Sigmoid colon (tissue), 7 donors: Measurements from ENCODE around the gene EYA3. TPM values are rescaled to one million over a fixed set of nuclear protein-coding genes. Genes with fewer than 3 reads are reported as not detected.
A peak's percentile ranks its signal among the peaks of the same experiment; 100 is the strongest.

Source experiments
- DNase-seq: peaks from one replicate; pipeline ENCODE4 v3.0.0-alpha.2; 2019
- H3K27ac ChIP-seq, 4 donors: fragments of 200-600 bp; sonication (generic); one replicate each; pipeline ENCODE4 v1.5.1; 2016 to 2019; ENCODE audit warnings: mild to moderate bottlenecking in 1 of 4
- H3K27me3 ChIP-seq, 3 donors: fragments of 200-600 bp; sonication (generic); one replicate each; pipeline ENCODE4 v1.5.1; 2019; ENCODE audit warnings: mild to moderate bottlenecking in 1 of 3
- H3K36me3 ChIP-seq, 4 donors: fragments of 200-600 bp; sonication (generic); one replicate each; pipeline ENCODE4 v1.5.1; 2016 to 2019
- H3K4me1 ChIP-seq, 4 donors: fragments of 200-600 bp; sonication (generic); one replicate each; pipeline ENCODE4 v1.5.1; 2017 to 2019
- H3K4me3 ChIP-seq, 4 donors: fragments of 200-600 bp; sonication (generic); one replicate each; pipeline ENCODE4 v1.5.1; 2017 to 2019; ENCODE audit warnings: mild to moderate bottlenecking in 2 of 4, moderate library complexity in 1 of 4
- H3K9me3 ChIP-seq, 4 donors: fragments of 200-600 bp in 3 of 4; sonication (generic) in 3 of 4; one replicate each; pipeline versions ENCODE4 v1.5.1 to v1.6.1; 2013 to 2019
- EP300 ChIP-seq, 4 donors: sonication (generic); formaldehyde crosslinking; IDR thresholded peaks; one replicate each; pipeline ENCODE4 v1.6.1; 2017; ENCODE audit warnings: antibody characterized with exemption in 4 of 4
- POLR2A ChIP-seq, 2 donors: fragments of 450-650 bp; IDR thresholded peaks; one replicate each; pipeline ENCODE4 v1.6.1; 2016; ENCODE audit warnings: antibody characterized with exemption in 2 of 2, mild to moderate bottlenecking in 2 of 2, moderate library complexity in 2 of 2
- POLR2AphosphoS5 ChIP-seq, 4 donors: sonication (generic); formaldehyde crosslinking; IDR thresholded peaks; one replicate each; pipeline ENCODE4 v1.6.1; 2017; ENCODE audit warnings: antibody characterized with exemption in 4 of 4
- WGBS, 2 donors: extraction: QIAGEN DNeasy Blood & Tissue Kit; methylation state at CpG; one replicate each; pipeline ENCODE4 v1.1.7; 2013; 5-methylcytosine and 5-hydroxymethylcytosine counted together
- intact Hi-C: fragments of 100-400 bp; cut with DNase I; formaldehyde crosslinking; loops from one replicate; pipeline ENCODE4 v1.15.1; 2023
- polyA plus RNA-seq, 3 donors: library from polyadenylated mRNA; stranded (reverse); fragments of 200-250 nt; gene quantifications; one replicate each; pipeline ENCODE4 v1.2.3, GENCODE V29; 2013
- total RNA-seq, 4 donors: library from RNA; depleted of rRNA; stranded (reverse); fragments of >200 nt; gene quantifications; one replicate each; pipeline ENCODE4 v1.1.0, GENCODE V29; 2016
- TF ChIP-seq, protein P1 (sequence below), 4 experiments: fragments of 450-650 bp in 3 of 4; fragments of 200-600 bp in 1 of 4; IDR thresholded peaks; one replicate each; pipeline ENCODE4 v1.5.1; 2016 to 2019; ENCODE audit warnings: antibody characterized with exemption in 4 of 4, mild to moderate bottlenecking in 3 of 4, moderate library complexity in 2 of 4
- donor health status: healthy with polysubstance abuse.
- donor health status: Bipolar disorder and iron deficiency.
- donor health status: healthy.

The EYA3 gene
- total and polyA plus RNA-seq, 7 donors = 2.4 to 10.0 (median 7.9) TPM

DNA sequence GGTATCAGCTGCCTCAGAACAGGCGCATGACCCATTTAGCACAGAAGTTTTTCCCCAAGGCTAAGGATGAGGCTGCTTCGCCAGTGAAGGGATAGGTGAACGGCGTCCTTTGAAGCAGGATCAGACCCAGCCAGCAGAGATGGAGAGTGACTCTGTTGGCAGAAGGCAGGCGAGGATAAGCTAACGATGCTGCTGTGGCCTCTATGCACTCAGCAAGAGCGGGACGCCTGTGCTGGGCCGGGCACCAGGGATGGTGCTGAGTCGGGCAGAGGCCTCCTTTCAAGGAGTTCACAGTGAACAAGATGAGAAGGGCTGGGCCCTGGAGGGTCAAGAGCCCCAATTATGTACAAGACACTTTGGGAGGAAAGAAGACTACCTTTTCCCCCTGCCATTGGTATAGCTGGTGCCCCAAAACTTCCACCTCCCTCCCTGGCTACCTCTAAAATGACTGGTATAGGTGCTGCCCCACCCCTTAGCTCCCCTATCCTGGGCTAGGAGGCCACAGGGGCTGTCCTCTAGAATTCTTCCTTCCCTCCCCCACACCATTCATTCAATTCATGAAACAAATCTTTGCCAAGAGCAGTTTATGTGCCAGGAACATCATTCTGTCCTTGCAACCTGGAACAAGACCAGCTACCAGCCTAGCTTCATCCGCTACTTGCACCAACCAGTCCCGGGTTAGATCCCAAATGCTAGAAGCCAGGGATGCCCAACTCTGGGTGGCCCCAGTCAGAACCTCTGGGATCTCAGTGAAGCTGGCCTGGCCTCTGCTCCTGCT, 121.1 kb downstream of the EYA3 start:
- peak overlapping the region in 1 of 4 donors; percentile 23 for H3K27ac ChIP-seq
- intact Hi-C loops = no loop called here
- 95% methylated on average over 12 of the region's 12 CpGs for WGBS, 2 donors
- H3K9me3 ChIP-seq = no peaks in the 10 kb centered on the region
- no peak overlapping the region for H3K4me3 ChIP-seq
- H3K36me3 ChIP-seq = peaks cover 8 to 43% (median 10%) of the 10 kb centered on the region in 4 donors
- no peaks in the 10 kb centered on the region for H3K27me3 ChIP-seq
- TF ChIP-seq POLR2A (IDR thresholded peaks at IDR 0.05) = no peak
- TF ChIP-seq, protein P1, sequence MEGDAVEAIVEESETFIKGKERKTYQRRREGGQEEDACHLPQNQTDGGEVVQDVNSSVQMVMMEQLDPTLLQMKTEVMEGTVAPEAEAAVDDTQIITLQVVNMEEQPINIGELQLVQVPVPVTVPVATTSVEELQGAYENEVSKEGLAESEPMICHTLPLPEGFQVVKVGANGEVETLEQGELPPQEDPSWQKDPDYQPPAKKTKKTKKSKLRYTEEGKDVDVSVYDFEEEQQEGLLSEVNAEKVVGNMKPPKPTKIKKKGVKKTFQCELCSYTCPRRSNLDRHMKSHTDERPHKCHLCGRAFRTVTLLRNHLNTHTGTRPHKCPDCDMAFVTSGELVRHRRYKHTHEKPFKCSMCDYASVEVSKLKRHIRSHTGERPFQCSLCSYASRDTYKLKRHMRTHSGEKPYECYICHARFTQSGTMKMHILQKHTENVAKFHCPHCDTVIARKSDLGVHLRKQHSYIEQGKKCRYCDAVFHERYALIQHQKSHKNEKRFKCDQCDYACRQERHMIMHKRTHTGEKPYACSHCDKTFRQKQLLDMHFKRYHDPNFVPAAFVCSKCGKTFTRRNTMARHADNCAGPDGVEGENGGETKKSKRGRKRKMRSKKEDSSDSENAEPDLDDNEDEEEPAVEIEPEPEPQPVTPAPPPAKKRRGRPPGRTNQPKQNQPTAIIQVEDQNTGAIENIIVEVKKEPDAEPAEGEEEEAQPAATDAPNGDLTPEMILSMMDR (IDR thresholded peaks at IDR 0.05) = no peak
- no peak for TF ChIP-seq EP300 (IDR thresholded peaks at IDR 0.05)
- no peak for TF ChIP-seq POLR2AphosphoS5 (IDR thresholded peaks at IDR 0.05)
- no peak for DNase-seq
- H3K4me1 ChIP-seq = peaks cover 0 to 29% (median 24%) of the 10 kb centered on the region in 4 donors

DNA sequence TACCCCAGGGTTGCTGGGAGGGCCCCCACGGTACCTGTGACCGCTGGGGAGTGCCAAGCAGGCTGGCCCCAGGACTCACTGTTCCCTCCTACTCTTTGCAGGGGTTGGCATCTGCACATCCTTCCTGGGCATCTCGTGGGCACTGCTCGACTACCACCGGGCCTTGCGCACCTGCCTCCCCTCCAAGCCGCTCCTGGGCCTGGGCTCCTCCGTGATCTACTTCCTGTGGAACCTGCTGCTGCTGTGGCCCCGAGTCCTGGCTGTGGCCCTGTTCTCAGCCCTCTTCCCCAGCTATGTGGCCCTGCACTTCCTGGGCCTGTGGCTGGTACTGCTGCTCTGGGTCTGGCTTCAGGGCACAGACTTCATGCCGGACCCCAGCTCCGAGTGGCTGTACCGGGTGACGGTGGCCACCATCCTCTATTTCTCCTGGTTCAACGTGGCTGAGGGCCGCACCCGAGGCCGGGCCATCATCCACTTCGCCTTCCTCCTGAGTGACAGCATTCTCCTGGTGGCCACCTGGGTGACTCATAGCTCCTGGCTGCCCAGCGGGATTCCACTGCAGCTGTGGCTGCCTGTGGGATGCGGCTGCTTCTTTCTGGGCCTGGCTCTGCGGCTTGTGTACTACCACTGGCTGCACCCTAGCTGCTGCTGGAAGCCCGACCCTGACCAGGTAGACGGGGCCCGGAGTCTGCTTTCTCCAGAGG, 121.9 kb downstream of the EYA3 start:
- WGBS, 2 donors = 94 to 95% methylated on average over 24 of the region's 24 CpGs
- no peak for DNase-seq
- Histone ChIP-seq H3K9me3 (no peaks in the 10 kb centered on the region), H3K4me1 (peaks cover 0 to 25% (median 17%) of the 10 kb centered on the region in 4 donors), H3K27me3 (no peaks in the 10 kb centered on the region), H3K27ac (no peak overlapping the region), H3K36me3 (peaks cover 8 to 43% (median 10%) of the 10 kb centered on the region in 4 donors), H3K4me3 (no peak overlapping the region)
- TF ChIP-seq POLR2A (IDR thresholded peaks at IDR 0.05) = no peak
- TF ChIP-seq, protein P1 (IDR thresholded peaks at IDR 0.05) = no peak
- no peak for TF ChIP-seq EP300 (IDR thresholded peaks at IDR 0.05)
- TF ChIP-seq POLR2AphosphoS5 (IDR thresholded peaks at IDR 0.05) = no peak
- intact Hi-C loops = no loop called here

DNA sequence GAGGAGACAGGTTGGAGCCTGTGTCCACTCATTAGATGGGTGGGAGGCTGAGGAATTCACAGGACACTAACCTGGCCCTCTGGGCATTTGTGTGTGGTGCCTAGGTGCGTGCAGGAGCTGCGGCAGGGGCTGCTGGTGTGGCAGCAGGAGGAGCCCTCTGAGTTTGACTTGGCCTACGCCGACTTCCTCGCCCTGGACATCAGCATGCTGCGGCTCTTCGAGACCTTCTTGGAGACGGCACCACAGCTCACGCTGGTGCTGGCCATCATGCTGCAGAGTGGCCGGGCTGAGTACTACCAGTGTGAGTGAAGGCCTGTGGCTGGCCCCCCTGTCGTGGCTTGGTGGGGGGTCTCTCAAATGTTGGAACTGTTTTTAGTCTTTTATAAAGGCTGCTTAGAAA, 125.0 kb downstream of the EYA3 start:
- peak; percentile 55 for DNase-seq
- Histone ChIP-seq H3K27me3 (no peaks in the 10 kb centered on the region), H3K4me1 (peaks cover 0 to 34% (median 24%) of the 10 kb centered on the region in 4 donors), H3K27ac (no peak overlapping the region), H3K36me3 (peaks cover 8 to 43% (median 10%) of the 10 kb centered on the region in 4 donors), H3K9me3 (no peaks in the 10 kb centered on the region), H3K4me3 (no peak overlapping the region)
- 96 to 97% methylated on average over 11 of the region's 11 CpGs for WGBS, 2 donors
- TF ChIP-seq POLR2A (IDR thresholded peaks at IDR 0.05) (no peak), POLR2AphosphoS5 (IDR thresholded peaks at IDR 0.05) (no peak), EP300 (IDR thresholded peaks at IDR 0.05) (no peak)
- TF ChIP-seq, protein P1 (IDR thresholded peaks at IDR 0.05) = no peak
- intact Hi-C loops = no loop called here

DNA sequence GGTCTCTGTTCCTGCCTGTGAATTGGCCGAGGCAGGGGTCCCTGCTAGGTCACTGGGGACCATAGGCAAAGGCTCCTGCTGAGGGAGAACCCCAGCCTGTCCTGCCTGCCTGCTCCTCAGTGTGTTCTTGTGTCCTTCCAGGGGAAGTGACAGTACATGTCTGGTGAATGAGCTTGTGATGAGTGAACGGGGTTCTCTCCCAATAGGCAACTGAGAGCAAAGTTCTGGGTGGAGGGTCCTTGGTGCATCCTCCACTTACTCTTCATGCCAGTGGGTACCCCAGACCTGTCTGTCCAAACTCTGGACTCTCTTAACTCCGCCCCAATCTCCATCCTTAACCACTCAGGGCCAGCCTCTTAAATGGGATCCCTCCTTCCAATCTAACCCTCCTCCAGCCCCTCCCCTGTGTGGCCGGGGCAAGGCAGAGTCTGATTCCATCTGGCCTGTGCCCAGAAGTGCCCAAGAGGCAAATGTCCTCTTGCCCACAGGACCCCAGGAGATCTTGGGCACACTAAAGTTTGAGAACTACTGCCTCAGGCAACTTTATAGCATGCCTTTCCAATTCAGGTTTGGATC, 126.7 kb downstream of the EYA3 start:
- H3K9me3 ChIP-seq = no peaks in the 10 kb centered on the region
- intact Hi-C loops = no loop called here
- H3K4me3 ChIP-seq = no peak overlapping the region
- H3K27ac ChIP-seq = peak overlapping the region in 3 of 4 donors; percentile 83 to 93 (median 90)
- H3K4me1 ChIP-seq = peaks cover 0 to 30% (median 22%) of the 10 kb centered on the region in 4 donors
- H3K36me3 ChIP-seq = peaks cover 3 to 33% (median 6%) of the 10 kb centered on the region in 4 donors
- TF ChIP-seq POLR2A (IDR thresholded peaks at IDR 0.05) (no peak), POLR2AphosphoS5 (IDR thresholded peaks at IDR 0.05) (no peak)
- TF ChIP-seq, protein P1 (IDR thresholded peaks at IDR 0.05) = no peak
- H3K27me3 ChIP-seq = no peaks in the 10 kb centered on the region
- WGBS, 2 donors = 66 to 77% methylated on average over 4 of the region's 4 CpGs
- no peak for DNase-seq
